Bronchial epithelial cell (primary cell): Measurements from ENCODE around the gene SRSF1. TPM values are rescaled to one million over a fixed set of nuclear protein-coding genes. Genes with fewer than 3 reads are reported as not detected.

Experiments used
- DNase-seq: peaks from one replicate; pipeline ENCODE4 v3.0.0-alpha.2; 2010; ENCODE audit warnings: low read depth
- FAIRE-seq: peaks from 2 replicates; lab custom pipeline; 2011; peaks lifted over from hg19 to GRCh38; lab: Jason Lieb, UNC
- H3K27me3 ChIP-seq: 2 replicates; pipeline ENCODE4 v1.5.1; 2011; ENCODE audit warnings: low read length; ENCODE audit not compliant: control insufficient read depth, insufficient read depth
- H3K36me3 ChIP-seq: 2 replicates; pipeline ENCODE4 v1.5.1; 2011; ENCODE audit warnings: low read length; ENCODE audit not compliant: control insufficient read depth, insufficient read depth
- H3K4me3 ChIP-seq: 2 replicates; pipeline ENCODE4 v1.5.1; 2011; ENCODE audit warnings: mild to moderate bottlenecking, low read depth, low read length, control low read depth
- CTCF ChIP-seq: IDR thresholded peaks from 2 replicates; pipeline ENCODE4 v1.5.1; 2011; ENCODE audit warnings: mild to moderate bottlenecking, moderate library complexity, low read length, control low read depth, inconsistent platforms; ENCODE audit not compliant: insufficient read depth, severe bottlenecking
- total RNA-seq: library from RNA; depleted of rRNA; stranded (reverse); fragments of >200 nt; gene quantifications from 2 replicates; pipeline ENCODE4 v1.2.1, GENCODE V29; 2014

The SRSF1 gene
- total RNA-seq, 1 donor from 2014 or later = 239 TPM

- Histone ChIP-seq H3K27me3 (no peaks in the 10 kb centered on the region), H3K36me3 (peaks cover 1% of the 10 kb centered on the region), H3K4me3 (no peak overlapping the region)
- FAIRE-seq (no peak), DNase-seq (no peak)
- no peak for TF ChIP-seq CTCF
Observed at GRCh38 chr17:57990037-57990436, 17.0 kb downstream of the SRSF1 start.

GRCh38 chr17:57988301-57989250, 18.5 kb downstream of the SRSF1 start:
- Histone ChIP-seq H3K4me3 (peak overlapping the region; percentile 80), H3K27me3 (no peaks in the 10 kb centered on the region), H3K36me3 (peaks cover 1% of the 10 kb centered on the region)
- TF ChIP-seq CTCF = no peak
- FAIRE-seq = no peak
- peak; percentile 39 for DNase-seq

GRCh38 chr17:57987581-57988300, 19.3 kb downstream of the SRSF1 start, which contains the start of gene VEZF1:
VEZF1 (minus strand) TSS chr17:57988254; CDS start chr17:57988111, 143 bp downstream.
- Histone ChIP-seq H3K27me3 (no peaks in the 10 kb centered on the region), H3K4me3 (peak within 1 kb of the TSS; percentile 80), H3K36me3 (peaks cover 1% of the 10 kb centered on the region)
- FAIRE-seq (no peak), DNase-seq (no peak)
- TF ChIP-seq CTCF = no peak

- DNase-seq = peak; percentile 59
Observed at GRCh38 chr17:57986841-57987580, 20.0 kb downstream of the SRSF1 start.

More at GRCh38 chr17:57986841-57987580, 20.0 kb downstream of the SRSF1 start:
- peak overlapping the region; percentile 80 for H3K4me3 ChIP-seq
- H3K27me3 ChIP-seq = no peaks in the 10 kb centered on the region
- no peak for TF ChIP-seq CTCF
- peaks cover 3% of the 10 kb centered on the region for H3K36me3 ChIP-seq
- no peak for FAIRE-seq
